Panc1 (cell line): ENCODE data around the gene ACTA2. TPM values are rescaled to one million over a fixed set of nuclear protein-coding genes. Genes with fewer than 3 reads are reported as not detected.

Experiments used
- ATAC-seq: fragments of 200-7000 bp; cut with Tn5 transposase; 2 replicates; pipeline ENCODE4 v1.9.1; 2020; ENCODE audit warnings: mild to moderate bottlenecking, moderate library complexity
- BruUV-seq: library from RNA; stranded (reverse); fragments of 400-500 nt; replicated peaks from 2 replicates; lab custom pipeline; 2021; lab: Mats Ljungman, UMichigan
- CTCF ChIA-PET: fragments of 300-600 bp; sonication (Branson Sonifier 250); formaldehyde crosslinking; loops from one replicate; lab custom pipeline; 2022; ENCODE audit warnings: antibody characterized with exemption; lab: Charles Lee
- POLR2A ChIA-PET: fragments of 300-600 bp; sonication (Branson Sonifier 250); formaldehyde crosslinking; loops from one replicate; lab custom pipeline; 2022; ENCODE audit warnings: antibody characterized with exemption; lab: Charles Lee
- DNase-seq: peaks from one replicate; pipeline ENCODE4 v3.0.0-alpha.2; 2010; ENCODE audit warnings: low read depth, low spot score
- H3K27ac ChIP-seq: 2 replicates; pipeline ENCODE4 v1.5.1; 2011; ENCODE audit warnings: mild to moderate bottlenecking, low read length, inconsistent platforms
- H3K27me3 ChIP-seq: fragments of 200-500 bp; sonication (Bioruptor generic); 2 replicates; pipeline ENCODE4 v1.6.0; 2014; ENCODE audit warnings: low read length, inconsistent platforms; ENCODE audit not compliant: control insufficient read depth, insufficient read depth
- H3K36me3 ChIP-seq: fragments of 200-500 bp; sonication (Bioruptor generic); 2 replicates; pipeline ENCODE4 v1.5.1; 2014; ENCODE audit warnings: inconsistent platforms, mild to moderate bottlenecking, low read length, moderate library complexity; ENCODE audit not compliant: control insufficient read depth, insufficient read depth
- H3K4me1 ChIP-seq: 2 replicates; pipeline ENCODE4 v1.5.1; 2011; ENCODE audit warnings: inconsistent platforms, mild to moderate bottlenecking, low read length, moderate library complexity; ENCODE audit not compliant: control insufficient read depth, insufficient read depth
- H3K4me3 ChIP-seq, 2 experiments: 2 replicates each; pipeline ENCODE4 v1.5.1; 2011 to 2012; ENCODE audit warnings: low read depth in 2 of 2, low read length in 2 of 2, mild to moderate bottlenecking in 2 of 2, inconsistent platforms in 1 of 2, moderate library complexity in 1 of 2
- H3K9me3 ChIP-seq: fragments of 200-500 bp; sonication (Bioruptor generic); 2 replicates; pipeline ENCODE4 v1.5.1; 2014; ENCODE audit warnings: low read depth, mild to moderate bottlenecking, inconsistent platforms, low read length, moderate library complexity; ENCODE audit not compliant: control insufficient read depth, insufficient read depth
- CTCF ChIP-seq: fragments of 450-650 bp; IDR thresholded peaks from 2 replicates; pipeline ENCODE4 v1.5.1; 2017; ENCODE audit warnings: mild to moderate bottlenecking
- POLR2AphosphoS5 ChIP-seq: IDR thresholded peaks from 2 replicates; pipeline ENCODE4 v1.6.1; 2012; ENCODE audit warnings: mild to moderate bottlenecking, low read depth, low read length, moderate library complexity
- REST ChIP-seq, 2 experiments: IDR thresholded peaks; 2 replicates each; pipeline ENCODE4 v1.6.1; 2011 to 2012; ENCODE audit warnings: low read depth in 2 of 2, control low read depth in 1 of 2, low read length in 1 of 2, mild to moderate bottlenecking in 1 of 2, moderate library complexity in 1 of 2; ENCODE audit not compliant: insufficient read depth in 1 of 2
- SIN3A ChIP-seq: IDR thresholded peaks from 2 replicates; pipeline ENCODE4 v1.6.1; 2012; ENCODE audit warnings: low read depth, mild to moderate bottlenecking, low read length, moderate library complexity, borderline replicate concordance; ENCODE audit not compliant: insufficient read depth
- TCF7L2 ChIP-seq: IDR thresholded peaks from 2 replicates; pipeline ENCODE4 v1.6.1; 2011; ENCODE audit warnings: mild to moderate bottlenecking, low read depth, low read length, inconsistent platforms
- in situ Hi-C: cut with HindIII; loops from 2 replicates; pipeline ENCODE4 v1.10.0; 2016; ENCODE audit warnings: low sequenced_read_pairs, low pct_unique_long_range_greater_than_20kb
- intact Hi-C: fragments of 100-400 bp; cut with micrococcal nuclease; formaldehyde crosslinking; loops from one replicate; pipeline ENCODE4 v1.10.0; 2022; ENCODE audit not compliant: unreplicated experiment
- total RNA-seq: library from RNA; stranded (reverse); gene quantifications from one replicate; pipeline ENCODE4 v1.2.1, GENCODE V29; 2021; ENCODE audit not compliant: unreplicated experiment

The ACTA2 gene
- total RNA-seq, 1 experiment from 2014 or later = 4.7 TPM

- ChIA-PET CTCF (interaction anchor here (0.8 kb wide), 1 partner anchor 221 kb away, joined by 3 read pairs; no protein-coding TSS in a partner anchor), POLR2A (no interaction called here)
- Histone ChIP-seq H3K4me3 (no peak overlapping the region), H3K36me3 (no peaks in the 10 kb centered on the region), H3K27ac (no peak overlapping the region), H3K27me3 (no peaks in the 10 kb centered on the region), H3K9me3 (no peaks in the 10 kb centered on the region), H3K4me1 (peaks cover 19% of the 10 kb centered on the region)
- in situ Hi-C loops = no loop called here
- intact Hi-C loops = no loop called here
- TF ChIP-seq CTCF (no peak), SIN3A (no peak), REST (IDR thresholded peaks at IDR 0.05; ENCODE audit: insufficient read depth in 1 of 2, low read depth in 2 of 2, low read length in 1 of 2) (no peak), TCF7L2 (no peak), POLR2AphosphoS5 (no peak)
- DNase-seq = no peak
- ATAC-seq = no peak
- BruUV-seq = no TSS peak
Measured at GRCh38 chr10:88996927-88997326, 44.4 kb upstream of the ACTA2 start.

DNA sequence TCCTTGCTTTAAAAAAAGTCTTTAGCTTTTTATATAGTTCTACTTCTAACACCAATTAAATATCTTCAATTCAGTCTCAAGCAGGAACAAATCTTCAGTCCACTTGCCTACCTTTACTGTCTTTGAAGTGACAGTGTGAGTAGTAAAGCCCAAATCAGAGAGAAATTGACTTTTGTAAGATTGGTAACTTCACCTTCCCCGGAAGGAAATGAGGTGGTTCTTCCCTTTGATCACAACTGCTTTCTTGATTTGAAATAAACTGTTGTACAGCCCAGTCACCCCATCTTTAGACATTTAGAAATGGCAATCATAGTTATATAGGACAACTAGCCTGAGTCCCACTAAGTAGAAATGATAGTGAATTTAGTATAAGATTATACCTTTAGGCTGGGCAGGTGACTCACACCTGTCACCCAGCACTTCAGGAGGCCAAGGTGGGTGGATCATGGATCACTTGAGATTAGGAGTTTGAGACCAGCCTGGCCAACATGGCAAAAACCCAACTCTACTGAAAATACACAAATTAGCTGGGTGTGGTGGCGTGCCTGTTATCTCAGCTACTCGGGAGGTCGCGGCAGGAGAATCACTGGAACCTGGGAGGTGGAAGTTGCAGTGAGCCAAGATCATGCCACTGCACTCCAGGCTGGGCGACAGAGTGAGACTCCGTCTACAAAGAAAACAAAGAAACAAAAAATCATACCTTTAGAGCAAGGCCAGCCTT is 42.7 kb upstream of the ACTA2 start:
- Histone ChIP-seq H3K4me3 (no peak overlapping the region), H3K27ac (no peak overlapping the region), H3K36me3 (no peaks in the 10 kb centered on the region), H3K4me1 (peaks cover 19% of the 10 kb centered on the region), H3K9me3 (no peaks in the 10 kb centered on the region), H3K27me3 (no peaks in the 10 kb centered on the region)
- no peak for TF ChIP-seq TCF7L2
- no peak for TF ChIP-seq CTCF
- in situ Hi-C loops (no loop called here), intact Hi-C loops (no loop called here)
- DNase-seq (no peak), ATAC-seq (no peak)
- no TSS peak for BruUV-seq
- CTCF ChIA-PET = no interaction called here
- POLR2A ChIA-PET = interaction anchor here (0.6 kb wide), 1 partner anchor 167 kb away, joined by 3 read pairs; no protein-coding TSS in a partner anchor
